ENCODE results near the gene NACC2. TPM values are rescaled to one million over a fixed set of nuclear protein-coding genes. Genes with fewer than 3 reads are reported as not detected.

NACC2 gene
- total and polyA plus RNA-seq, 10 of the 15 experiments (the other 5 are each of a cell fraction or from before 2014, with no cell fraction given), result 0.66 to 14.7 (median 3.5) TPM

- 0 out of 2 replicates have a peak, but pooled peaks have one; percentile 34 for TF ChIP-seq MLLT1 (IDR thresholded peaks at IDR 0.05)
- TF ChIP-seq ZBTB33 (IDR thresholded peaks at IDR 0.05), result no peak
- TF ChIP-seq ZNF622 (IDR thresholded peaks at IDR 0.05), result no peak
- peak in 1 of 2 experiments; percentile 61; a peak in 2 of 4 replicates for TF ChIP-seq BHLHE40 (IDR thresholded peaks at IDR 0.05; ENCODE audit: borderline replicate concordance in 1 of 2, low read depth in 2 of 2, low read length in 1 of 2)
- peak; percentile 72; the same call in 1 of the 2 replicates for TF ChIP-seq HDGF (IDR thresholded peaks at IDR 0.05)
Observed at GRCh38 chr9:136117291-136117915, 22.3 kb upstream of the NACC2 start (continued).

GRCh38 chr9:136116360-136117098, 21.4 kb upstream of the NACC2 start:
- no peaks in the 10 kb centered on the region for H3K27me3 ChIP-seq (replicated peaks in 1 of 2; ENCODE audit: control insufficient read depth in 2 of 2, insufficient read depth in 2 of 2, low read length in 1 of 2)
- RAD21 ChIA-PET (ENCODE audit: unreplicated experiment), result interaction anchor here (2.2 kb wide), 1 partner anchor 10 kb away, joined by 10 read pairs; no protein-coding TSS in a partner anchor
- no peak overlapping the region for H3K9ac ChIP-seq (ENCODE audit: control insufficient read depth, insufficient read depth, low read length)
- intact Hi-C loops (cut with micrococcal nuclease; ENCODE audit: unreplicated experiment) (loop anchor here (1.0 kb wide), 1 partner anchor 7 kb away; no protein-coding TSS in a partner anchor), in situ Hi-C loops (cut with MboI) (no loop called here)
- no peaks in the 10 kb centered on the region for H3K9me3 ChIP-seq (replicated peaks; ENCODE audit: control insufficient read depth, insufficient read depth, low read length)
- no TSS peak for BruUV-seq (replicated peaks)
- H4K20me1 ChIP-seq (ENCODE audit: control insufficient read depth, insufficient read depth), result no peaks in the 10 kb centered on the region
- H3K79me2 ChIP-seq (ENCODE audit: control insufficient read depth, insufficient read depth, low read length), result peaks cover 31% of the 10 kb centered on the region
- POLR2A ChIA-PET, result no interaction called here
- H2AFZ ChIP-seq (ENCODE audit: control insufficient read depth, low read depth, low read length), result no peak overlapping the region
- H3K4me1 ChIP-seq (ENCODE audit: control insufficient read depth, insufficient read depth, low read length), result peaks cover 8% of the 10 kb centered on the region
- FAIRE-seq, result no peak
- CTCF ChIA-PET, result interaction anchor here (1.5 kb wide), 1 partner anchor 27 kb away, joined by 6 read pairs; no protein-coding TSS in a partner anchor
- SMC1A ChIA-PET (ENCODE audit: uncharacterized antibody, unreplicated experiment), result no interaction called here
- H3K36me3 ChIP-seq (ENCODE audit: control insufficient read depth in 2 of 2, insufficient read depth in 2 of 2, low read length in 1 of 2), result peaks cover 0 to 3% of the 10 kb centered on the region in 2 experiments; a peak in 2 of 4 replicates
- DNase-seq (ENCODE audit: low read depth, low spot score), result no peak
- ATAC-seq, result no peak
- no peak overlapping the region; the same call in 1 of the 2 replicates for H3K27ac ChIP-seq (ENCODE audit: control insufficient read depth, insufficient read depth)
- WGBS (ENCODE audit: insufficient coverage, insufficient replicate concordance, low lambda C conversion rate, missing lambda C conversion rate), result 97% methylated on average over 51 of the region's 69 CpGs
- H3K4me2 ChIP-seq (ENCODE audit: control insufficient read depth, insufficient read depth), result peak overlapping the region; percentile 64; the same call in 1 of the 2 replicates
- H3K4me3 ChIP-seq, result no peak overlapping the region
- TF ChIP-seq NKRF (conservative IDR thresholded peaks at IDR 0.05) (no peak), MAX (IDR thresholded peaks at IDR 0.05; ENCODE audit: low read depth, low read length) (no peak), CREM (IDR thresholded peaks at IDR 0.05; ENCODE audit: low read depth) (no peak), MLLT1 (IDR thresholded peaks at IDR 0.05) (no peak), BACH1 (IDR thresholded peaks at IDR 0.05; ENCODE audit: borderline replicate concordance) (no peak), NFYB (IDR thresholded peaks at IDR 0.05; ENCODE audit: insufficient read depth, low read depth, low read length) (no peak), MXI1 (IDR thresholded peaks at IDR 0.05; ENCODE audit: low read depth, low read length) (no peak)

Data from GM12878 (cell line).